Osteoblast (primary cell): ENCODE measurements around the gene FGF12. TPM values are rescaled to one million over a fixed set of nuclear protein-coding genes. Genes with fewer than 3 reads are reported as not detected.

ENCODE experiments used
- DNase-seq: peaks from one replicate; pipeline ENCODE4 v3.0.0; 2011; ENCODE audit warnings: low spot score, mixed read lengths; ENCODE audit not compliant: insufficient read length; ENCODE audit errors: missing footprints
- H2AFZ ChIP-seq: 2 replicates; pipeline ENCODE4 v1.6.0; 2011; ENCODE audit warnings: mild to moderate bottlenecking, low read length
- H3K27ac ChIP-seq: 2 replicates; pipeline ENCODE4 v1.5.1; 2011; ENCODE audit warnings: mild to moderate bottlenecking, low read depth, low read length, moderate library complexity
- H3K27me3 ChIP-seq: 2 replicates; pipeline ENCODE4 v1.6.0; 2012; ENCODE audit warnings: mild to moderate bottlenecking, control low read depth, inconsistent platforms, low read length, moderate library complexity; ENCODE audit not compliant: insufficient read depth
- H3K36me3 ChIP-seq: 2 replicates; pipeline ENCODE4 v1.5.1; 2011; ENCODE audit warnings: mild to moderate bottlenecking, low read length, control low read depth, moderate library complexity; ENCODE audit not compliant: insufficient read depth
- H3K4me1 ChIP-seq: 2 replicates; pipeline ENCODE4 v1.5.1; 2011; ENCODE audit warnings: mild to moderate bottlenecking, low read length, control low read depth, moderate library complexity; ENCODE audit not compliant: insufficient read depth
- H3K4me2 ChIP-seq: 2 replicates; pipeline ENCODE4 v1.6.0; 2011; ENCODE audit warnings: mild to moderate bottlenecking, low read length; ENCODE audit not compliant: insufficient read depth
- H3K4me3 ChIP-seq: fragments of 200-600 bp; sonication (generic); 3 replicates; pipeline ENCODE4 v1.5.1; 2012; ENCODE audit warnings: mild to moderate bottlenecking, low read length, inconsistent platforms; ENCODE audit not compliant: insufficient read depth
- H3K79me2 ChIP-seq: 2 replicates; pipeline ENCODE4 v1.6.0; 2012; ENCODE audit warnings: mild to moderate bottlenecking, low read length, control low read depth, inconsistent platforms; ENCODE audit not compliant: insufficient read depth
- H3K9me3 ChIP-seq: 2 replicates; pipeline ENCODE4 v1.5.1; 2011; ENCODE audit warnings: low read depth, low read length, control low read depth
- H4K20me1 ChIP-seq: 2 replicates; pipeline ENCODE4 v1.6.0; 2012; ENCODE audit warnings: mild to moderate bottlenecking, low read length, control low read depth; ENCODE audit not compliant: insufficient read depth
- CTCF ChIP-seq: IDR thresholded peaks from 2 replicates; pipeline ENCODE4 v1.5.1; 2011; ENCODE audit warnings: mild to moderate bottlenecking, low read depth, low read length, moderate library complexity; ENCODE audit errors: extremely low read depth
- total RNA-seq: library from RNA; depleted of rRNA; stranded (reverse); fragments of >200 nt; gene quantifications from 2 replicates; pipeline ENCODE4 v1.2.3, GENCODE V29; 2012

FGF12 gene
- total RNA-seq, 1 donor: not detected

GRCh38 chr3:192303235-192303634 lies 424.1 kb downstream of the FGF12 start:
- no peaks in the 10 kb centered on the region for H3K27me3 ChIP-seq
- no peaks in the 10 kb centered on the region for H3K36me3 ChIP-seq
- DNase-seq: no peak
- H4K20me1 ChIP-seq: no peaks in the 10 kb centered on the region
- H3K79me2 ChIP-seq: no peaks in the 10 kb centered on the region
- H3K4me1 ChIP-seq: no peaks in the 10 kb centered on the region
- no peak overlapping the region for H2AFZ ChIP-seq
- TF ChIP-seq CTCF: no peak
- H3K27ac ChIP-seq: no peak overlapping the region
- no peaks in the 10 kb centered on the region for H3K9me3 ChIP-seq
- no peak overlapping the region for H3K4me2 ChIP-seq
- H3K4me3 ChIP-seq: no peak overlapping the region

GRCh38 chr3:192302721-192303120 lies 424.6 kb downstream of the FGF12 start:
- H3K4me2 ChIP-seq: no peak overlapping the region

GRCh38 chr3:192299921-192300320 lies 427.4 kb downstream of the FGF12 start:
- no peak for DNase-seq
- Histone ChIP-seq H4K20me1 (no peaks in the 10 kb centered on the region), H3K9me3 (no peaks in the 10 kb centered on the region), H3K27me3 (no peaks in the 10 kb centered on the region), H3K36me3 (no peaks in the 10 kb centered on the region), H3K79me2 (no peaks in the 10 kb centered on the region), H3K4me1 (no peaks in the 10 kb centered on the region), H3K4me3 (no peak overlapping the region), H3K27ac (no peak overlapping the region), H2AFZ (no peak overlapping the region), H3K4me2 (no peak overlapping the region)
- no peak for TF ChIP-seq CTCF

More at GRCh38 chr3:192302721-192303120, 424.6 kb downstream of the FGF12 start:
- Histone ChIP-seq H2AFZ (no peak overlapping the region), H3K9me3 (no peaks in the 10 kb centered on the region), H3K79me2 (no peaks in the 10 kb centered on the region), H3K27me3 (no peaks in the 10 kb centered on the region), H3K4me3 (no peak overlapping the region), H3K4me1 (no peaks in the 10 kb centered on the region), H3K27ac (no peak overlapping the region), H3K36me3 (no peaks in the 10 kb centered on the region), H4K20me1 (no peaks in the 10 kb centered on the region)
- DNase-seq: no peak
- TF ChIP-seq CTCF: no peak

GRCh38 chr3:192296845-192297244 lies 430.5 kb downstream of the FGF12 start:
- no peak overlapping the region for H2AFZ ChIP-seq
- H3K4me3 ChIP-seq: no peak overlapping the region
- H4K20me1 ChIP-seq: no peaks in the 10 kb centered on the region
- DNase-seq: no peak
- H3K27me3 ChIP-seq: no peaks in the 10 kb centered on the region
- H3K4me1 ChIP-seq: no peaks in the 10 kb centered on the region
- H3K9me3 ChIP-seq: no peaks in the 10 kb centered on the region
- no peak overlapping the region for H3K27ac ChIP-seq
- TF ChIP-seq CTCF: no peak
- no peaks in the 10 kb centered on the region for H3K36me3 ChIP-seq
- H3K4me2 ChIP-seq: no peak overlapping the region
- no peaks in the 10 kb centered on the region for H3K79me2 ChIP-seq
